Superior temporal gyrus (tissue), 1 donor: ENCODE results near the gene CHORDC1.
"Not testable (repeated sequence)": the region's sequence is repeated elsewhere in the genome, so short reads cannot be mapped to it uniquely, and the experiment has no call there.

Experiments used
- DNase-seq: peaks from one replicate; pipeline ENCODE4 v3.0.0-alpha.2; 2016; ENCODE audit errors: extremely low spot score

The CHORDC1 gene

GRCh38 chr11:90222459-90223247, at the start of gene CHORDC1:
Gene CHORDC1, minus strand, starts transcription at chr11:90223049. Its CDS starts 95 bp downstream, at chr11:90222954.
- peak; percentile 98 for DNase-seq

GRCh38 chr11:90257158-90257525, 34.3 kb upstream of the CHORDC1 start:
- no peak for DNase-seq

GRCh38 chr11:90256404-90257157, 33.7 kb upstream of the CHORDC1 start:
- DNase-seq: no peak

GRCh38 chr11:90254065-90254464, 31.2 kb upstream of the CHORDC1 start:
- no peak for DNase-seq

GRCh38 chr11:90252053-90252452, 29.2 kb upstream of the CHORDC1 start:
- no peak for DNase-seq

- no peak for DNase-seq
These were observed 28.8 kb upstream of the CHORDC1 start for GRCh38 chr11:90251599-90251998.

GRCh38 chr11:90250970-90251369, 28.1 kb upstream of the CHORDC1 start:
- no peak for DNase-seq

GRCh38 chr11:90246468-90246867, 23.6 kb upstream of the CHORDC1 start:
- DNase-seq: no peak

- DNase-seq: no peak
These were observed 20.7 kb upstream of the CHORDC1 start for GRCh38 chr11:90243534-90243933.

- no peak for DNase-seq
These were observed 20.1 kb upstream of the CHORDC1 start for GRCh38 chr11:90242894-90243416.

GRCh38 chr11:90241414-90241813, 18.6 kb upstream of the CHORDC1 start:
- DNase-seq: no peak

- DNase-seq: not testable (repeated sequence)
These were observed 17.3 kb upstream of the CHORDC1 start for GRCh38 chr11:90239967-90240636.

- no peak for DNase-seq
These were observed 14.2 kb upstream of the CHORDC1 start for GRCh38 chr11:90237004-90237403.

- DNase-seq: no peak
These were observed 12.7 kb upstream of the CHORDC1 start for GRCh38 chr11:90235526-90235925.

GRCh38 chr11:90234977-90235376, 12.1 kb upstream of the CHORDC1 start:
- DNase-seq: no peak

GRCh38 chr11:90229791-90230190, 6.9 kb upstream of the CHORDC1 start:
- no peak for DNase-seq

GRCh38 chr11:90228056-90228455, 5.2 kb upstream of the CHORDC1 start:
- DNase-seq: no peak

- DNase-seq: no peak
These were observed 368 bp upstream of the CHORDC1 start for GRCh38 chr11:90223248-90223585.

GRCh38 chr11:90221803-90222458, 918 bp downstream of the CHORDC1 start:
- peak; percentile 67 for DNase-seq

- DNase-seq: no peak
These were observed 2.5 kb downstream of the CHORDC1 start for GRCh38 chr11:90220391-90220790.

GRCh38 chr11:90219438-90219837, 3.4 kb downstream of the CHORDC1 start:
- DNase-seq: no peak

GRCh38 chr11:90218606-90219005, 4.2 kb downstream of the CHORDC1 start:
- DNase-seq: no peak
